Erythroblast (primary cell): ENCODE results near the gene SCRN2.

Experiments
- GATA1 ChIP-seq: IDR thresholded peaks from 2 replicates; pipeline ENCODE4 v1.6.1; 2011; ENCODE audit warnings: low read depth, mild to moderate bottlenecking, control low read depth, low read length, moderate library complexity
- POLR2A ChIP-seq: IDR thresholded peaks from 2 replicates; pipeline ENCODE4 v1.6.1; 2011; ENCODE audit warnings: mild to moderate bottlenecking, low read length

DNA sequence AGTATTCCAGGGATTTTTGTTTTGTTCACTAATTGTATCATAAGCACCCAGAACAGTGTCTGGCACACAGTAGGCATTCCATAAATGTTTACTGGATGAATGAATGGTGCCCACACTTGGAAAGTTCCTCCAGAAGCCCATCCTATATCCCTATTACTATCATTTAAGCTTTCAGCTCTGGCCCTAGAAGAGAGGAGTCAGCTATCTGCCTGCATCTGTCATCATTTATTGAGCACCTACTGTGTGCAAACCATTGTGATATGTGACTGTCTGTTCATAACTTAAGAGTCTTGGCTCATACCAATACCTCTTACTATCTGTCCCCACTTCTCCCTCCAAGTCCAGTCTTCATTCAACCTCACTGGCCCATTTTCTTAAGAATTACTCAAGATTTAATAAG, 30.0 kb upstream of the SCRN2 start:
- TF ChIP-seq POLR2A (no peak), GATA1 (no peak)
